H9 (cell line): Measurements from ENCODE around the gene BCAS1. TPM values are rescaled to one million over a fixed set of nuclear protein-coding genes. Genes with fewer than 3 reads are reported as not detected.

Source experiments
- DNase-seq: peaks from one replicate; pipeline ENCODE4 v3.0.0-alpha.2; 2017
- H2AFZ ChIP-seq: one replicate; pipeline ENCODE4 v1.6.1; 2013; ENCODE audit warnings: mild to moderate bottlenecking, low read length, control low read depth, moderate library complexity
- H2AK5ac ChIP-seq: 2 replicates; pipeline ENCODE4 v1.6.1; 2013; ENCODE audit warnings: low read length, control low read depth, mixed read lengths; ENCODE audit not compliant: insufficient read length
- H2BK120ac ChIP-seq: one replicate; pipeline ENCODE4 v1.6.1; 2013; ENCODE audit warnings: low read depth, mild to moderate bottlenecking, low read length, control low read depth, inconsistent platforms; ENCODE audit not compliant: poor library complexity, severe bottlenecking
- H2BK12ac ChIP-seq: 2 replicates; pipeline ENCODE4 v1.6.1; 2013; ENCODE audit warnings: low read length, control low read depth, mixed read lengths, low read depth; ENCODE audit not compliant: insufficient read length
- H2BK15ac ChIP-seq: 2 replicates; pipeline ENCODE4 v1.6.1; 2013; ENCODE audit warnings: low read depth, low read length, control low read depth
- H2BK20ac ChIP-seq: one replicate; pipeline ENCODE4 v1.6.1; 2013; ENCODE audit warnings: low read depth, mild to moderate bottlenecking, low read length, control low read depth, inconsistent platforms; ENCODE audit not compliant: poor library complexity, severe bottlenecking
- H2BK5ac ChIP-seq: 2 replicates; pipeline ENCODE4 v1.6.1; 2013; ENCODE audit warnings: low read length, control low read depth, mixed read lengths; ENCODE audit not compliant: insufficient read length
- H3K14ac ChIP-seq: 2 replicates; pipeline ENCODE4 v1.6.1; 2013; ENCODE audit warnings: low read length, control low read depth; ENCODE audit not compliant: insufficient read depth
- H3K18ac ChIP-seq: 2 replicates; pipeline ENCODE4 v1.6.1; 2013; ENCODE audit warnings: low read depth, mild to moderate bottlenecking, mixed read lengths, low read length, control low read depth; ENCODE audit not compliant: insufficient read length
- H3K23ac ChIP-seq: 2 replicates; pipeline ENCODE4 v1.6.1; 2013; ENCODE audit warnings: low read length, control low read depth, mixed read lengths, low read depth; ENCODE audit not compliant: insufficient read length
- H3K23me2 ChIP-seq: 2 replicates; pipeline ENCODE4 v1.6.1; 2013; ENCODE audit warnings: low read depth, mild to moderate bottlenecking, mixed read lengths, low read length, control low read depth; ENCODE audit not compliant: insufficient read length, poor library complexity, severe bottlenecking
- H3K27ac ChIP-seq: 2 replicates; pipeline ENCODE4 v1.5.1; 2013; ENCODE audit warnings: low read length, control low read depth, mixed read lengths, low read depth; ENCODE audit not compliant: insufficient read length
- H3K27me3 ChIP-seq: 2 replicates; pipeline ENCODE4 v1.6.1; 2013; ENCODE audit warnings: low read length, control low read depth, inconsistent platforms; ENCODE audit not compliant: insufficient read depth
- H3K4ac ChIP-seq: 2 replicates; pipeline ENCODE4 v1.6.1; 2013; ENCODE audit warnings: low read depth, mild to moderate bottlenecking, control low read depth, inconsistent platforms, low read length, moderate library complexity
- H3K4me1 ChIP-seq: 2 replicates; pipeline ENCODE4 v1.6.1; 2013; ENCODE audit warnings: low read length, control low read depth, inconsistent platforms; ENCODE audit not compliant: insufficient read depth
- H3K4me2 ChIP-seq: 2 replicates; pipeline ENCODE4 v1.6.1; 2013; ENCODE audit warnings: low read length, control low read depth, mixed read lengths; ENCODE audit not compliant: insufficient read length, insufficient read depth
- H3K56ac ChIP-seq: 2 replicates; pipeline ENCODE4 v1.6.1; 2013; ENCODE audit warnings: low read depth, mild to moderate bottlenecking, mixed read lengths, low read length, control low read depth; ENCODE audit not compliant: insufficient read length
- H3K79me1 ChIP-seq: 2 replicates; pipeline ENCODE4 v1.6.1; 2013; ENCODE audit warnings: low read depth, mild to moderate bottlenecking, moderate library complexity, low read length, control low read depth, inconsistent platforms; ENCODE audit not compliant: insufficient read depth, poor library complexity, severe bottlenecking
- H3K79me2 ChIP-seq: 2 replicates; pipeline ENCODE4 v1.6.1; 2013; ENCODE audit warnings: low read length, control low read depth, inconsistent platforms; ENCODE audit not compliant: insufficient read depth
- H3K9ac ChIP-seq: 2 replicates; pipeline ENCODE4 v1.6.1; 2013; ENCODE audit warnings: low read length, control low read depth, mixed read lengths; ENCODE audit not compliant: insufficient read length; ENCODE audit errors: extremely low read depth
- H3K9me3 ChIP-seq: one replicate; pipeline ENCODE4 v1.6.1; 2013; ENCODE audit warnings: low read depth, low read length, inconsistent platforms; ENCODE audit not compliant: control insufficient read depth
- H3T11ph ChIP-seq: one replicate; pipeline ENCODE4 v1.6.1; 2013; ENCODE audit warnings: mild to moderate bottlenecking, low read length, control low read depth, inconsistent platforms
- H4K20me1 ChIP-seq: one replicate; pipeline ENCODE4 v1.6.1; 2013; ENCODE audit not compliant: control insufficient read depth, insufficient read length, insufficient read depth
- H4K5ac ChIP-seq: 2 replicates; pipeline ENCODE4 v1.6.1; 2013; ENCODE audit warnings: low read depth, mild to moderate bottlenecking, mixed read lengths, low read length, control low read depth; ENCODE audit not compliant: insufficient read length
- H4K8ac ChIP-seq: replicated peaks from 2 replicates; pipeline ENCODE4 v1.6.1; 2013; ENCODE audit warnings: low read length, control low read depth, mixed read lengths, low read depth; ENCODE audit not compliant: insufficient read length
- H4K91ac ChIP-seq: 2 replicates; pipeline ENCODE4 v1.6.1; 2013; ENCODE audit warnings: low read depth, mild to moderate bottlenecking, moderate library complexity, mixed read lengths, low read length, control low read depth; ENCODE audit not compliant: insufficient read length
- H3K27ac Mint-ChIP-seq, 3 experiments: 2 replicates in 2 of 3; 3 replicates in 1 of 3; pipeline ENCODE4 v1.8.0; 2020 to 2021; ENCODE audit warnings: mixed read lengths in 3 of 3, mild to moderate bottlenecking in 1 of 3, moderate library complexity in 1 of 3
- H3K27me3 Mint-ChIP-seq: 2 replicates; pipeline ENCODE4 v1.8.0; 2021; ENCODE audit warnings: low read depth, mild to moderate bottlenecking, moderate library complexity, mixed read lengths
- H3K36me3 Mint-ChIP-seq, 3 experiments: 2 replicates in 2 of 3; 3 replicates in 1 of 3; pipeline ENCODE4 v1.8.0; 2020 to 2021; ENCODE audit warnings: low read depth in 3 of 3, mixed read lengths in 3 of 3; ENCODE audit not compliant: insufficient read depth in 1 of 3
- H3K4me1 Mint-ChIP-seq, 2 experiments: 2 replicates each; pipeline ENCODE4 v1.8.0; 2020; ENCODE audit warnings: mixed read lengths in 2 of 2
- H3K4me3 Mint-ChIP-seq, 2 experiments: 2 replicates in 1 of 2; 3 replicates in 1 of 2; pipeline ENCODE4 v1.8.0; 2020 to 2021; ENCODE audit warnings: mild to moderate bottlenecking in 2 of 2, mixed read lengths in 2 of 2, moderate library complexity in 1 of 2
- H3K9me3 Mint-ChIP-seq, 2 experiments: 2 replicates in 1 of 2; 3 replicates in 1 of 2; pipeline ENCODE4 v1.8.0; 2020; ENCODE audit warnings: mild to moderate bottlenecking in 2 of 2, mixed read lengths in 2 of 2, moderate library complexity in 1 of 2
- WGBS: extraction: QIAGEN DNeasy Blood & Tissue Kit; methylation state at CpG from one replicate; pipeline ENCODE4 v1.1.7; 2013; ENCODE audit warnings: missing lambda C conversion rate, low lambda C conversion rate, mixed read lengths; ENCODE audit not compliant: insufficient read length; ENCODE audit errors: extremely low coverage; 5-methylcytosine and 5-hydroxymethylcytosine counted together
- total RNA-seq: library from RNA; stranded (reverse); gene quantifications from 2 replicates; pipeline ENCODE4 v1.2.1, GENCODE V29; 2021
- TF ChIP-seq, protein P1 (sequence below): fragments of 200-600 bp; sonication (generic); conservative IDR thresholded peaks from 3 replicates; pipeline ENCODE4 v1.8.0; 2021; ENCODE audit warnings: antibody characterized with exemption, mild to moderate bottlenecking

The BCAS1 gene
- total RNA-seq, 1 experiment from 2014 or later = 0.15 TPM

DNA sequence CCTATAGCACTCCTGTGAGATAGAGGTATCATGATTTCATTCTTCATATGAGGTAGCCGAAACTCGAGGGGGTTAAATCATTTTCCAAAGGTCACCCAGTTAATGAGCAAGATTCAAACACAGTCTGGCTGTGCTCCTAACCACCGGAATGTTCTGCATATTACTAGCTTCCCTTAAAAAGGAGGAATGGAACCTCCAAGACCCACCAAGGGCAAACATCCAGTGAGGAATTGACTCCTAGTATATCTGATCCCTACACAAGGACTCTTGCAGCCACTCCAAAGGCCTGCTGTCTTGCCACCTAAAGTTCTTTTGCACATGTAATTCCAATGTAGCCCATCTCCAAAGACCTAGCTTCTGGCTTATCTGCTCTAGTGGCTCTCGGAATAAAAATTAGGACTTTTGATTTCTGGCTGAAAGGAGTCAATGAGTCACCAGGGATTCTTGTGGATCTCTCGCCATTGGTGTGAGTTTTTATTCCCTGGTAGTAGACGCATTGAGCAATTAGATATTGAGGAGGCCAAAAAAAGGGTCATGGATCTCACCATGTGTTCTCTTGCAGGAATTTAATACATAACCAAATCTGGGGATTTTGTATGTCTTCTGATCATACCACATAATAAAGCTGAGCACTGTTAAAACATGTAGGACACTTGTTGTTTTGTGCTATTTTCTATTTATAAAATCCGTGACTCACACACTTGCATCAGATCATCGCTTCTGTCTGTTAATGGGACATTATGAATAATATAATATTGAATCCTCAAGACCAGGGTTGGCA lies 9.1 kb downstream of the BCAS1 start:
- Histone ChIP-seq H2AFZ (no peak overlapping the region), H3K23me2 (no peaks in the 10 kb centered on the region), H3K27ac (no peak overlapping the region), H3K9me3 (no peaks in the 10 kb centered on the region), H4K5ac (no peak overlapping the region), H2BK5ac (no peak overlapping the region), H3K4ac (no peak overlapping the region), H3K56ac (no peak overlapping the region), H3K18ac (no peak overlapping the region), H4K8ac (no peak overlapping the region), H3K4me2 (no peak overlapping the region), H3K9ac (no peak overlapping the region), H2BK120ac (no peak overlapping the region), H3K27me3 (no peaks in the 10 kb centered on the region), H4K91ac (no peak overlapping the region), H3K79me1 (no peaks in the 10 kb centered on the region), H2BK15ac (no peak overlapping the region), H3K23ac (no peak overlapping the region), H2BK20ac (no peak overlapping the region), H2BK12ac (no peak overlapping the region), H3K4me1 (no peaks in the 10 kb centered on the region), H2AK5ac (no peak overlapping the region), H4K20me1 (no peaks in the 10 kb centered on the region), H3K79me2 (no peaks in the 10 kb centered on the region), H3K14ac (no peak overlapping the region), H3T11ph (no peak overlapping the region)
- Mint-ChIP-seq H3K9me3 (no peaks in the 10 kb centered on the region), H3K27ac (no peak overlapping the region), H3K36me3 (no peaks in the 10 kb centered on the region), H3K4me3 (no peak overlapping the region), H3K27me3 (no peaks in the 10 kb centered on the region), H3K4me1 (peaks cover 9 to 15% of the 10 kb centered on the region in 2 experiments)
- no peak for DNase-seq
- WGBS = no CpG with 5 or more reads among the region's 8 CpGs
- TF ChIP-seq, protein P1, sequence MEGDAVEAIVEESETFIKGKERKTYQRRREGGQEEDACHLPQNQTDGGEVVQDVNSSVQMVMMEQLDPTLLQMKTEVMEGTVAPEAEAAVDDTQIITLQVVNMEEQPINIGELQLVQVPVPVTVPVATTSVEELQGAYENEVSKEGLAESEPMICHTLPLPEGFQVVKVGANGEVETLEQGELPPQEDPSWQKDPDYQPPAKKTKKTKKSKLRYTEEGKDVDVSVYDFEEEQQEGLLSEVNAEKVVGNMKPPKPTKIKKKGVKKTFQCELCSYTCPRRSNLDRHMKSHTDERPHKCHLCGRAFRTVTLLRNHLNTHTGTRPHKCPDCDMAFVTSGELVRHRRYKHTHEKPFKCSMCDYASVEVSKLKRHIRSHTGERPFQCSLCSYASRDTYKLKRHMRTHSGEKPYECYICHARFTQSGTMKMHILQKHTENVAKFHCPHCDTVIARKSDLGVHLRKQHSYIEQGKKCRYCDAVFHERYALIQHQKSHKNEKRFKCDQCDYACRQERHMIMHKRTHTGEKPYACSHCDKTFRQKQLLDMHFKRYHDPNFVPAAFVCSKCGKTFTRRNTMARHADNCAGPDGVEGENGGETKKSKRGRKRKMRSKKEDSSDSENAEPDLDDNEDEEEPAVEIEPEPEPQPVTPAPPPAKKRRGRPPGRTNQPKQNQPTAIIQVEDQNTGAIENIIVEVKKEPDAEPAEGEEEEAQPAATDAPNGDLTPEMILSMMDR = no peak
